ENCODE data around the gene CES1. TPM values are rescaled to one million over a fixed set of nuclear protein-coding genes. Genes with fewer than 3 reads are reported as not detected.

The CES1 gene
- total and polyA plus RNA-seq, 9 donors = 1.5 to 114 (median 24.6) TPM

DNA sequence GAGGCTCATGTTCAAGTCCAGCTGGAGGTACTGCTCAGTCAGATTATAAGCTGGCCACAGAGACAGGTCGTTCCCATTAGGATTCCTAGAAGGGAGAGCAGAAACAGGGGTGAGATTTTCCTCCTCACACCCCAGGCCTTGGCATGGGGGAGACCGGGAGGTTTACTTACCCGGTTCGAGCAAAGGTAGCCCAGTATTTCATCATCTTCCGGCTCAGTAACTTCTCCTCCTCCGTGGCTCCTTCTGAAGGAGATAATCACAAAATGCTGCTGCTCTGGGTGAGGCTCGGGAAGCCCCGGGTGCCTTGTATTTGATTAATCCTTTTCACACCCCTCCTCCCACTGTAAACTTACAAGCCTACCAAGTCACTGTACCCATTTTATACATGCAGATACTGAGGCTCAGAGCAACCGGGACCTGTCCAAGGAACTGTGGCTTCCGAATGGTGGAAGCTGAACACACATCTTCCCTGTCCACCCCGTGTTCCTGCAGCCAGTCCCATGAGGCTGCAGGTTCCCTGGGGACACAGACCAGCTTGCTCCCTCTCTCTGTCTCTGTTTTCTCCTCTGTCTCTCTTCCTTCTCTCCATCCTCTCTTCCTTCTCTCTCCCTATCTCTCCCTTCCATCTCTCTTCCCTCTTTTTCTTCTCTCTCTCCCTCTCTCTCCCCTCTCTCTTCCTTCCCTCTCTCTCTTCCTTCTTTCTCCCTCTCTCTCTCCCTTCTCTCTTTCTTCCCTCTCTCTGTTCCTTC lies 13.9 kb upstream of the CES1 start:
- no peak overlapping the region for H3K4me3 ChIP-seq
- H3K27me3 ChIP-seq = no peaks in the 10 kb centered on the region
- DNase-seq = no peak
- WGBS, 3 donors = 40 to 53% (median 49%) methylated on average over 11 of the region's 11 CpGs
- TF ChIP-seq EP300 (IDR thresholded peaks at IDR 0.05) (no peak), POLR2A (IDR thresholded peaks at IDR 0.05) (no peak)
- TF ChIP-seq, protein P1, sequence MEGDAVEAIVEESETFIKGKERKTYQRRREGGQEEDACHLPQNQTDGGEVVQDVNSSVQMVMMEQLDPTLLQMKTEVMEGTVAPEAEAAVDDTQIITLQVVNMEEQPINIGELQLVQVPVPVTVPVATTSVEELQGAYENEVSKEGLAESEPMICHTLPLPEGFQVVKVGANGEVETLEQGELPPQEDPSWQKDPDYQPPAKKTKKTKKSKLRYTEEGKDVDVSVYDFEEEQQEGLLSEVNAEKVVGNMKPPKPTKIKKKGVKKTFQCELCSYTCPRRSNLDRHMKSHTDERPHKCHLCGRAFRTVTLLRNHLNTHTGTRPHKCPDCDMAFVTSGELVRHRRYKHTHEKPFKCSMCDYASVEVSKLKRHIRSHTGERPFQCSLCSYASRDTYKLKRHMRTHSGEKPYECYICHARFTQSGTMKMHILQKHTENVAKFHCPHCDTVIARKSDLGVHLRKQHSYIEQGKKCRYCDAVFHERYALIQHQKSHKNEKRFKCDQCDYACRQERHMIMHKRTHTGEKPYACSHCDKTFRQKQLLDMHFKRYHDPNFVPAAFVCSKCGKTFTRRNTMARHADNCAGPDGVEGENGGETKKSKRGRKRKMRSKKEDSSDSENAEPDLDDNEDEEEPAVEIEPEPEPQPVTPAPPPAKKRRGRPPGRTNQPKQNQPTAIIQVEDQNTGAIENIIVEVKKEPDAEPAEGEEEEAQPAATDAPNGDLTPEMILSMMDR (IDR thresholded peaks at IDR 0.05) = no peak
- intact Hi-C loops (cut with DNase I) = loop anchor here in 3 of 4 donors (10.0 kb wide), 2 partner anchors 132 to 382 kb away; no protein-coding TSS in a partner anchor
- H3K9me3 ChIP-seq = no peaks in the 10 kb centered on the region
- no peaks in the 10 kb centered on the region for H3K4me1 ChIP-seq (ENCODE audit: insufficient read depth)
- no peaks in the 10 kb centered on the region for H3K36me3 ChIP-seq
- no peak overlapping the region for H3K27ac ChIP-seq

DNA sequence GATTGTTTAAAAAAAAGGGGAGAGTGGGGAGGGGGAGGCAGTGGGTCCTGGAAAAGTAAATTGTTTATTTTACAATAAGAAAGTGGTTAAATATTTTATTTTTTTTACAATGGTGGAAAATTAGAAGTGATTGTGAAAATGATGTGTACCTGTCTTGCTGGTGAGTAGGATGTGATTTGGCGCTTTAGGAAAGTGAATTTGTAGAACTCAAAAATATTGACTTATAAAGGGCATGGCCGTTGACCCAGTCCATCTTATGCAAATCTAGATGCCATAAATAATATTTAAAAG lies 10.2 kb upstream of the CES1 start:
- Histone ChIP-seq H3K9me3 (no peaks in the 10 kb centered on the region), H3K27ac (no peak overlapping the region), H3K4me3 (no peak overlapping the region), H3K36me3 (no peaks in the 10 kb centered on the region), H3K27me3 (no peaks in the 10 kb centered on the region), H3K4me1 (ENCODE audit: insufficient read depth) (no peaks in the 10 kb centered on the region)
- no peak for TF ChIP-seq EP300 (IDR thresholded peaks at IDR 0.05)
- TF ChIP-seq, protein P1 (IDR thresholded peaks at IDR 0.05) = peak in 1 of 3 donors; percentile 1
- TF ChIP-seq POLR2A (IDR thresholded peaks at IDR 0.05) = no peak
- 42 to 44% (median 43%) methylated on average over 2 of the region's 2 CpGs for WGBS, 3 donors
- DNase-seq = no peak
- intact Hi-C loops (cut with DNase I) = loop anchor here (5.0 to 10.0 kb wide), 5 partner anchors 128 to 378 kb away; no protein-coding TSS in a partner anchor

DNA sequence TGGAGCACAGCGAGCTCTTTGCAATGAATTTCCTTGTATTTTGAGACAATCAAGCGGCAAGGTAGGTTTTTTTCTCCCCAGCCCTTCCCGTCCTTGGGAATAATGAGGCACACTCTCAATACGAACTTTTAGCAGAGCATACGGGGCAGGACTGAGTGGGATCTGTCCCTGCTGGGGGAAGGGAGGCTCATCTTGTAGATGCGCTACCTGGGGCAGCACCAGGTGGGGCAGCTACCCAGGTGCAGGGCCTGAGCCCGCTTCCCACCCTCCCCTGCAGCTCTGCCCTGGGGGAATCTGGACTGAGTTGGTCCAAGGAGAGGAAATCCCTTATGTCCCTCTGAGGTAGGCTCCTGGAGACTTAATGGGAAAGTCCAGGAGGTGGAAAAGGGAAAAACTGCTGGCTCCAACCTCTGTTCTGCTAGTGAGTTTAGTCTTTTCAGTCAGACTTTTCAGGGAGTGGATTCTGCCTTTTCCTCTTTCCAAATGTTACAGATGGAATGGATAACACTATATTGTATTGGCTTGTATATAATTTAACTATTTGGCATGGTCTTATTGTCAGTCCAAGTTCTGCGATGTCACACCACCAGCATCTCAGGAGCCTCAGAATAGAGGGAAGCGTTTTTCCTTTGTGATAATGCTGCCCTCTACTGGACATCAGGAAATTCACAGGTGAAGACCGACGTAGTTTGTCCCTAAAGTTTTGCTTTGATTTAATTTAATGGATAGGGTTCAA lies 9.6 kb upstream of the CES1 start:
- Histone ChIP-seq H3K9me3 (no peaks in the 10 kb centered on the region), H3K27me3 (no peaks in the 10 kb centered on the region), H3K4me3 (no peak overlapping the region), H3K27ac (no peak overlapping the region), H3K36me3 (no peaks in the 10 kb centered on the region), H3K4me1 (ENCODE audit: insufficient read depth) (no peaks in the 10 kb centered on the region)
- DNase-seq = no peak
- 34 to 39% (median 37%) methylated on average over 11 of the region's 11 CpGs for WGBS, 3 donors
- TF ChIP-seq POLR2A (IDR thresholded peaks at IDR 0.05) (no peak), EP300 (IDR thresholded peaks at IDR 0.05) (no peak)
- TF ChIP-seq, protein P1 (IDR thresholded peaks at IDR 0.05) = peak; percentile 16 to 54 (median 47)
- intact Hi-C loops (cut with DNase I) = loop anchor here (5.0 to 10.0 kb wide), 5 partner anchors 128 to 378 kb away; no protein-coding TSS in a partner anchor

DNA sequence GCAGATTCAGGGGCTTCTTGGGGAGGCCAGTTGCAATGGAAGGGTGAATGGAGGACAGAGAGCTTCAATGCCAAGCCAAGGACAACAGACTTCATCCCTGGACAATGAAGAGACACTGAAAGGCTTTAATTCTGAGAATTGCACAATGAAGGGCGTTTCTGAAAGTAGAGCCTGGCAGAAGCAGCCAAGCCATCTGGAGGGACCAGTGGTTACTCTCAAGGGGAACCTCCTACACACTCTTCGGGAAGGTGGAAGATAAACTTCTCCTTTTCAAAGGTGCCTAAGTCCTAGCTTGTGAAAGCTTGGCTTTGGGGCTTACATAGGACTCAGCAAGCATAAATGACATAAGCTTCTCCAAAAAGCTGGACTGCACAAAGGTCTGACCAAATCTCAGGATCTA lies 6.2 kb upstream of the CES1 start:
- TF ChIP-seq POLR2A (IDR thresholded peaks at IDR 0.05) = no peak
- no peak for TF ChIP-seq EP300 (IDR thresholded peaks at IDR 0.05)
- TF ChIP-seq, protein P1 (IDR thresholded peaks at IDR 0.05) = no peak
- intact Hi-C loops (cut with DNase I) = no loop called here
- Histone ChIP-seq H3K4me1 (ENCODE audit: insufficient read depth) (peaks cover 2% of the 10 kb centered on the region), H3K36me3 (no peaks in the 10 kb centered on the region), H3K4me3 (no peak overlapping the region), H3K27ac (no peak overlapping the region), H3K27me3 (no peaks in the 10 kb centered on the region), H3K9me3 (no peaks in the 10 kb centered on the region)
- DNase-seq = no peak
- 24 to 32% (median 29%) methylated on average over 2 of the region's 2 CpGs for WGBS, 3 donors

All from ovary (tissue), 9 donors.